ENCODE data around the gene SRRM5. TPM values are rescaled to one million over a fixed set of nuclear protein-coding genes. Genes with fewer than 3 reads are reported as not detected.

Gene SRRM5
- total RNA-seq, 1 donor from 2014 or later, result not detected

DNA sequence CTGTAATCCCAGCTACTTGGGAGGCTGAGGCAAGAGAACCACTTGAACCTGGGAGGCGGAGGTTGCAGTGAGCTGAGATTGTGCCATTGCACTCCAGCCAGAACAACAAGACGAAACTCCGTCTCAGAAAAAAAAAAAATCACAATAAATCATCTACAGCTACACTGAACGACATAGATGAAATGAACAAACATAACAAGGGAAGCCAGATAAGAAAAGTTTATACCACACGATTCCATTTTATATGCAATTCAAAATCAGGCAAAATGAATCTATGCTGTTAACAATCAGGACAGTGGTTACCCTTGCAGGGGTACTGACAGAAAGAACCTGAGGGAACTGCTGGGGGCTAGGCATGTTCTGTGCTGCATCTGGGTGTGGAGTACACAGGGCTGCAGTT, 42.2 kb upstream of the SRRM5 start:
- DNase-seq (ENCODE audit: low read depth) (no peak), FAIRE-seq (no peak)
- Histone ChIP-seq H3K27me3 (ENCODE audit: control insufficient read depth, insufficient read depth, low read length) (no peaks in the 10 kb centered on the region), H3K36me3 (ENCODE audit: control insufficient read depth, insufficient read depth, low read length) (peaks cover 1% of the 10 kb centered on the region), H3K4me3 (ENCODE audit: low read depth, low read length) (no peak overlapping the region)
- TF ChIP-seq, protein P1, sequence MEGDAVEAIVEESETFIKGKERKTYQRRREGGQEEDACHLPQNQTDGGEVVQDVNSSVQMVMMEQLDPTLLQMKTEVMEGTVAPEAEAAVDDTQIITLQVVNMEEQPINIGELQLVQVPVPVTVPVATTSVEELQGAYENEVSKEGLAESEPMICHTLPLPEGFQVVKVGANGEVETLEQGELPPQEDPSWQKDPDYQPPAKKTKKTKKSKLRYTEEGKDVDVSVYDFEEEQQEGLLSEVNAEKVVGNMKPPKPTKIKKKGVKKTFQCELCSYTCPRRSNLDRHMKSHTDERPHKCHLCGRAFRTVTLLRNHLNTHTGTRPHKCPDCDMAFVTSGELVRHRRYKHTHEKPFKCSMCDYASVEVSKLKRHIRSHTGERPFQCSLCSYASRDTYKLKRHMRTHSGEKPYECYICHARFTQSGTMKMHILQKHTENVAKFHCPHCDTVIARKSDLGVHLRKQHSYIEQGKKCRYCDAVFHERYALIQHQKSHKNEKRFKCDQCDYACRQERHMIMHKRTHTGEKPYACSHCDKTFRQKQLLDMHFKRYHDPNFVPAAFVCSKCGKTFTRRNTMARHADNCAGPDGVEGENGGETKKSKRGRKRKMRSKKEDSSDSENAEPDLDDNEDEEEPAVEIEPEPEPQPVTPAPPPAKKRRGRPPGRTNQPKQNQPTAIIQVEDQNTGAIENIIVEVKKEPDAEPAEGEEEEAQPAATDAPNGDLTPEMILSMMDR (IDR thresholded peaks at IDR 0.05; ENCODE audit: insufficient read depth, low read length, severe bottlenecking), result no peak

GRCh38 chr19:43570174-43570791, 41.6 kb upstream of the SRRM5 start:
- peak; percentile 80 for DNase-seq (ENCODE audit: low read depth)
- TF ChIP-seq, protein P1 (IDR thresholded peaks at IDR 0.05; ENCODE audit: insufficient read depth, low read length, severe bottlenecking), result no peak

DNA sequence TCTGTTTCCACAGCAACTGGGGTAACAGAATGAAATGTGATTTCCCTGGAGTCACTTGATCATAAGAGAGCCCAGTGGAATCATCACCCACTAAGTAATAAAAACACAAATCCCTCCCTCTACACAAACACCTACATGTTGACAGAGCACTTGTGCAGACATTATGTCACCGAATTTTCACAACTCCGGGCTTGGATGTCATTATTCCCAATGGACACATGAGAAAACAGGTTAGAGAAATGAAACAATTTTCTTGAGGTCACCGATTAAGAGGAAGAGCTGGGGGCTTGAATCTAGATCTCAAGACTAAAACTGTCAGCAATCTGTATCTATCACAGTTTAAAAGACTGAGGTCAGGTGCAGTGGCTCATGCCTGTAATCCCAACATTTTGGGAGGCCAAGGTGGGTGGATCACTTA, 39.7 kb upstream of the SRRM5 start:
- Histone ChIP-seq H3K4me3 (ENCODE audit: low read depth, low read length) (no peak overlapping the region), H3K27me3 (ENCODE audit: control insufficient read depth, insufficient read depth, low read length) (no peaks in the 10 kb centered on the region), H3K36me3 (ENCODE audit: control insufficient read depth, insufficient read depth, low read length) (peaks cover 1% of the 10 kb centered on the region)
- DNase-seq (ENCODE audit: low read depth) (no peak), FAIRE-seq (no peak)
- TF ChIP-seq, protein P1 (IDR thresholded peaks at IDR 0.05; ENCODE audit: insufficient read depth, low read length, severe bottlenecking), result no peak

More at GRCh38 chr19:43570174-43570791, 41.6 kb upstream of the SRRM5 start:
- FAIRE-seq, result no peak
- H3K4me3 ChIP-seq (ENCODE audit: low read depth, low read length), result no peak overlapping the region
- no peaks in the 10 kb centered on the region for H3K27me3 ChIP-seq (ENCODE audit: control insufficient read depth, insufficient read depth, low read length)
- H3K36me3 ChIP-seq (ENCODE audit: control insufficient read depth, insufficient read depth, low read length), result peaks cover 1% of the 10 kb centered on the region

- Histone ChIP-seq H3K4me3 (ENCODE audit: low read depth, low read length) (peak overlapping the region; percentile 91), H3K36me3 (ENCODE audit: control insufficient read depth, insufficient read depth, low read length) (peaks cover 1% of the 10 kb centered on the region), H3K27me3 (ENCODE audit: control insufficient read depth, insufficient read depth, low read length) (no peaks in the 10 kb centered on the region)
- TF ChIP-seq, protein P1 (IDR thresholded peaks at IDR 0.05; ENCODE audit: insufficient read depth, low read length, severe bottlenecking), result no peak
- DNase-seq (ENCODE audit: low read depth) (no peak), FAIRE-seq (no peak)
These were observed 37.3 kb upstream of the SRRM5 start for GRCh38 chr19:43574424-43575155.

GRCh38 chr19:43575156-43575950, 36.5 kb upstream of the SRRM5 start, which contains the start of the genes PINLYP and XRCC1:
Gene PINLYP (plus strand): TSS chr19:43575801. CDS start chr19:43577192, 1,391 bp downstream.
Gene XRCC1 (minus strand): TSS chr19:43575527. CDS start chr19:43575458, 69 bp downstream.
- peak; percentile 96 for DNase-seq (ENCODE audit: low read depth)
- Histone ChIP-seq H3K4me3 (ENCODE audit: low read depth, low read length) (peak within 1 kb of the TSS; percentile 91), H3K36me3 (ENCODE audit: control insufficient read depth, insufficient read depth, low read length) (peaks cover 1% of the 10 kb centered on the region), H3K27me3 (ENCODE audit: control insufficient read depth, insufficient read depth, low read length) (no peaks in the 10 kb centered on the region)
- FAIRE-seq, result no peak
- TF ChIP-seq, protein P1 (IDR thresholded peaks at IDR 0.05; ENCODE audit: insufficient read depth, low read length, severe bottlenecking), result no peak
